Upper lobe of right lung (tissue), 1 donor: Measurements from ENCODE around the gene AMN. TPM values are rescaled to one million over a fixed set of nuclear protein-coding genes. Genes with fewer than 3 reads are reported as not detected.

Experiments
- ATAC-seq: fragments of 200-7000 bp; cut with Tn5 transposase; one replicate; pipeline ENCODE4 v1.9.1; 2020; ENCODE audit warnings: mild to moderate bottlenecking, moderate library complexity
- DNase-seq: peaks from one replicate; pipeline ENCODE4 v3.0.0-alpha.2; 2020
- H3K27ac ChIP-seq: fragments of 200-600 bp; one replicate; pipeline ENCODE4 v1.8.0; 2022
- H3K27me3 ChIP-seq: fragments of 200-600 bp; one replicate; pipeline ENCODE4 v1.8.0; 2022; ENCODE audit warnings: mild to moderate bottlenecking
- H3K36me3 ChIP-seq: fragments of 200-600 bp; one replicate; pipeline ENCODE4 v1.8.0; 2022
- H3K4me1 ChIP-seq: fragments of 200-600 bp; one replicate; pipeline ENCODE4 v1.8.0; 2022
- H3K4me3 ChIP-seq: fragments of 200-600 bp; one replicate; pipeline ENCODE4 v1.8.0; 2022; ENCODE audit warnings: mild to moderate bottlenecking
- H3K9me3 ChIP-seq: fragments of 200-600 bp; one replicate; pipeline ENCODE4 v1.8.0; 2022
- intact Hi-C: fragments of 100-400 bp; cut with DNase I; formaldehyde crosslinking; loops from one replicate; pipeline ENCODE4 v1.11.0; 2022
- total RNA-seq: library from RNA; stranded (reverse); fragmentation: NEBNext Ultra II Directional; extraction: Animal tissue kit (Norgen Biotek cat#: 25700); gene quantifications from one replicate; pipeline ENCODE4 v1.2.1, GENCODE V29; 2021
- TF ChIP-seq, protein P1 (sequence below): fragments of 200-600 bp; IDR thresholded peaks from one replicate; pipeline ENCODE4 v1.8.0; 2022; ENCODE audit warnings: antibody characterized with exemption
- donor health status: DM: no; HTN: yes; CAD: no; lungs with severe emphysema.

The AMN gene
- total RNA-seq, 1 donor from 2014 or later: 19.8 TPM

DNA sequence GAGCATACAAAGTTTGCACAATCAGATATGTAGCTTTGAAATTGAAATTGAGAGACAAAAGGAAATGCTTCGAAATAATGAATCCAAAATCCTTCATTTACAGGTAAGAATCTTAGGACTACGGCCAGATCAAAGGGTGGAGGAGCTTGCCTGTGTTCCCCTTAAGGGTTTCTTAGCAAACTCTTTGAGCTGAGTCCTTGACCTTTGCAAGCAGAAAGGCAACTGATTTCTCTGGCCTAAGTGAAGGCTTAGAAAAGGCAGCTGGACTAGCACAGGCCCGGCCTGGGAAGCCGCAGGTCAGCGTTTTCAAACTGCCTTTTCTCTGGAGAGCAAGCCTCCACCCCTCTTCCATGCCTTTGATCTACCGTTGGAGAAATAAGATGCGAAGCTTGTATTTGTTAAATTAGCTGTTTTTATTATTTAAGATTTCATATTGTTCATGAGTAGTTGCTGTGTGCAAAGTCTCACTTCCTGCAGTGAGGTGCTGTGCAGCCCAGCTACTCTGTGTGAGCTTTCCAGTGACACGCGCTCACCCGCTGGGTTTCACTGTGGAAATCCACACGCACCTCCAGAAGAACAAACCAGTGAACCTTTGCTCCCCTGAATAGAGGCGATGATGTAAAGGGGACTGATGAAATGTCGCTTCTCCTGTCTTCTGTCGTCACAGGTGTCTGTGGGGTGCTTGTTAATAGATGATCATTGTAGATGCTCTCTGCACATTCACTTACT is 25.0 kb upstream of the AMN start:
- TF ChIP-seq, protein P1, sequence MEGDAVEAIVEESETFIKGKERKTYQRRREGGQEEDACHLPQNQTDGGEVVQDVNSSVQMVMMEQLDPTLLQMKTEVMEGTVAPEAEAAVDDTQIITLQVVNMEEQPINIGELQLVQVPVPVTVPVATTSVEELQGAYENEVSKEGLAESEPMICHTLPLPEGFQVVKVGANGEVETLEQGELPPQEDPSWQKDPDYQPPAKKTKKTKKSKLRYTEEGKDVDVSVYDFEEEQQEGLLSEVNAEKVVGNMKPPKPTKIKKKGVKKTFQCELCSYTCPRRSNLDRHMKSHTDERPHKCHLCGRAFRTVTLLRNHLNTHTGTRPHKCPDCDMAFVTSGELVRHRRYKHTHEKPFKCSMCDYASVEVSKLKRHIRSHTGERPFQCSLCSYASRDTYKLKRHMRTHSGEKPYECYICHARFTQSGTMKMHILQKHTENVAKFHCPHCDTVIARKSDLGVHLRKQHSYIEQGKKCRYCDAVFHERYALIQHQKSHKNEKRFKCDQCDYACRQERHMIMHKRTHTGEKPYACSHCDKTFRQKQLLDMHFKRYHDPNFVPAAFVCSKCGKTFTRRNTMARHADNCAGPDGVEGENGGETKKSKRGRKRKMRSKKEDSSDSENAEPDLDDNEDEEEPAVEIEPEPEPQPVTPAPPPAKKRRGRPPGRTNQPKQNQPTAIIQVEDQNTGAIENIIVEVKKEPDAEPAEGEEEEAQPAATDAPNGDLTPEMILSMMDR: no peak
- DNase-seq (peak; percentile 34), ATAC-seq (peak; percentile 57)
- Histone ChIP-seq H3K27me3 (no peaks in the 10 kb centered on the region), H3K4me1 (no peaks in the 10 kb centered on the region), H3K36me3 (no peaks in the 10 kb centered on the region), H3K4me3 (no peak overlapping the region), H3K27ac (no peak overlapping the region), H3K9me3 (no peaks in the 10 kb centered on the region)
- intact Hi-C loops: no loop called here

DNA sequence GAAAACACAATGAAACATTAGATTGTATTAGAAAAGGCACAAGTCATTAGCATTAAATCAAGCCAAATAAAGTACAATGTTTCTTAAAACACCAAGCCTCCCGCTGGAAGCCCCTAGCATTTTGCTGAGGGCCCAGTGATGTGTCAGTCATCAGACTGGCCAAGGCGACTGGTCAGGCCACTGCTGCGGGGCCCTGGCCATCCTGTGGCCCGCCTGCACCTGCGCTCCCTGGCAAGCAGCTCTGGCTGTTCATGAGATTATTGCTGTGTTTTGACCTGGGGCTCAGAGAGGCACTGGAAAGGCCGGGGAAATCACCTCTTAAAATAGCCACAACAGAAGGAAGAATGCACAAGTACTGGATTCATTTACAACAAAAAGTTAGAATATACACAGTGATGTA is 24.2 kb upstream of the AMN start:
- no peak for ATAC-seq
- peak; percentile 56 for DNase-seq
- Histone ChIP-seq H3K4me3 (no peak overlapping the region), H3K4me1 (no peaks in the 10 kb centered on the region), H3K9me3 (no peaks in the 10 kb centered on the region), H3K27ac (no peak overlapping the region), H3K36me3 (peaks cover 4% of the 10 kb centered on the region), H3K27me3 (no peaks in the 10 kb centered on the region)
- intact Hi-C loops: no loop called here
- TF ChIP-seq, protein P1: no peak

DNA sequence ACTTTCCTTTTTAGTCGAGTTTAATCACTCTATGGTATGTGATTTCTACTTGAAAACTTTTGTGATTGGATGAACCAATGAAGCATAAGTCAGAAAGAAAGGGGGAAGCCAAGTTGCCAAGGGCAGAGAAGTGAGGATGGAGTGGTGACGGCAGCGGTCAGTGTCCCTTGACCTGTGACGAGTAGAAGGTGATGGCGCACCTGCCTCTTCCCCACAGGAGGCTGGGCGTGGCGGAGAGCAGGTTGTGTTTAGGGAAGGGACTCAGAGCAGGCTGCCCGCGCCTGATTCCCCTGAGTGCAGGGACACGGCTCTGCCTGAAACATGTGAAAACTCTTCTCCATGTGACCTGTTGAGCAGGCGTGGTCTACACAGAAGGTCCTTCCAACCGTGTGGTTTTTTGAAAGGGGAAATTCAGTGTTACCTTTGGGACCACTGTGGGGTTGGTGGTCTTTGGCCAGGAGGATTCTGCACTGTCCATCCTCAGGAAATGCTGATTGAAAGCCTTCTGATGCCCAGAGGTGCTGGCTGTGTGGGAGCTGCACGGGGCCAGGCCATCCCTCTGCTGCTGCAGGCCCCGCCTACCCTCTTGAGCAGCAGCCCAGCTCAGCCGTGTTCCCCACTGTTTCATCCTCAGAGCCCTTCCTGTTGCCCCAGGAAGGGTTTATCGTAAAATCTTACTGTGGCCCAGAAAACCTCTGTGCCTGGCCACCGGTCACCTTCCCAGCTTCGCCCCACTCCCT is 23.5 kb upstream of the AMN start:
- no peaks in the 10 kb centered on the region for H3K9me3 ChIP-seq
- H3K36me3 ChIP-seq: peaks cover 11% of the 10 kb centered on the region
- intact Hi-C loops: no loop called here
- peak; percentile 56 for DNase-seq
- TF ChIP-seq, protein P1: no peak
- H3K27ac ChIP-seq: no peak overlapping the region
- no peaks in the 10 kb centered on the region for H3K27me3 ChIP-seq
- no peak for ATAC-seq
- no peaks in the 10 kb centered on the region for H3K4me1 ChIP-seq
- no peak overlapping the region for H3K4me3 ChIP-seq

GRCh38 chr14:102899516-102899900 is 23.0 kb upstream of the AMN start:
- no peak overlapping the region for H3K27ac ChIP-seq
- DNase-seq: peak; percentile 35
- ATAC-seq: no peak
- intact Hi-C loops: no loop called here
- TF ChIP-seq, protein P1: no peak
- no peaks in the 10 kb centered on the region for H3K4me1 ChIP-seq
- no peaks in the 10 kb centered on the region for H3K9me3 ChIP-seq
- no peak overlapping the region for H3K4me3 ChIP-seq
- no peaks in the 10 kb centered on the region for H3K27me3 ChIP-seq
- peaks cover 12% of the 10 kb centered on the region for H3K36me3 ChIP-seq

DNA sequence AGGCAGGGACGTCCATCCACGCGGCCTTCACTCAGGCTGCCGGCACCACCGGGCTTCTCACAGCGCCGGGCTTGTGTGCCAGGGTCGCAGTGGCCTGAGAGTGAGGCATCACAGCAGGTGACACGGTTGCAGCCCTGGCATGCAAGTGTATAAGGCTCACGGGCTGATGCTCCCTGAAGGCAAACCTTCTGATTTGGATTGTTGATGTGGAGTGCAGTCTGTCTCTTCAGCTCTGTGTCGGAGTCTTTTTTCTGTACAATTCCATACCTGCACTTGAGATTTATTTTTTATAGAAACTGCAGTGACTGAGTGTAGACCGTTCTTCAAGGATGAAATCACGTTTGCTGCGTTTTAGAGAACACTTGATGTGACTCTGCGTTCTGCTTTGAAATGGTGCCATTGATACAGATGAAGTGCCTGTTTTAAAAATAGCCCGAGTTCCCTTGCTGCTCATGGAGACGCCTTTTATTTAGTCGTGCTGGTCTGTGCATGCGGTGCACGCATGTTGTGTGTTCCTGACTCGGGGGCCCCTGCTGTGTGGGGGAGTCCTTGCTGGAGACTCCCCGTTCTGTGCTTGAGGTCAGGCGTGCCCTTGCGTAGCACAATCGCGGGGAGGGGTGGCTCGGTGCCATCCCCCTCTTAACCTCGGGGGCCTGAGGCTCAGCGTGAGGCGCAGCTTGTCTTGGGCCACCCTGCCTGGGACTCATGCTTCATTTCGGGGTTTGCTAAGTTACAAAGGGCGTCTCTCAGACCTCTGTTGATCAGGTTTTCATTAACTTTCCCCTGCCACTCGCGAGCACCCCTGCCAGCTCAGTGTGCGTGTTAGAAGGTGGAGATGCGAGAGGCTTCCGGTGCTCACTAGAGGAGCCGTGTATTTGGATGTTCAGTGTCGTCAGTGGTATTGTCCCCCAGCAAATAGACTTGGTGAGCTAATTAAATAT is 21.6 kb upstream of the AMN start:
- no peaks in the 10 kb centered on the region for H3K4me1 ChIP-seq
- H3K27ac ChIP-seq: no peak overlapping the region
- H3K27me3 ChIP-seq: no peaks in the 10 kb centered on the region
- H3K36me3 ChIP-seq: peaks cover 22% of the 10 kb centered on the region
- DNase-seq (peak; percentile 67), ATAC-seq (peak; percentile 20)
- H3K4me3 ChIP-seq: no peak overlapping the region
- TF ChIP-seq, protein P1: no peak
- intact Hi-C loops: no loop called here
- H3K9me3 ChIP-seq: no peaks in the 10 kb centered on the region
